Retina (tissue), 1 donor: ENCODE results near the gene ADAMTS9.

Experiments used
- DNase-seq: peaks from one replicate; pipeline ENCODE4 v3.0.0-alpha.2; 2016

Gene ADAMTS9

GRCh38 chr3:64617610-64618009 is 70.2 kb downstream of the ADAMTS9 start:
- DNase-seq, result no peak

DNA sequence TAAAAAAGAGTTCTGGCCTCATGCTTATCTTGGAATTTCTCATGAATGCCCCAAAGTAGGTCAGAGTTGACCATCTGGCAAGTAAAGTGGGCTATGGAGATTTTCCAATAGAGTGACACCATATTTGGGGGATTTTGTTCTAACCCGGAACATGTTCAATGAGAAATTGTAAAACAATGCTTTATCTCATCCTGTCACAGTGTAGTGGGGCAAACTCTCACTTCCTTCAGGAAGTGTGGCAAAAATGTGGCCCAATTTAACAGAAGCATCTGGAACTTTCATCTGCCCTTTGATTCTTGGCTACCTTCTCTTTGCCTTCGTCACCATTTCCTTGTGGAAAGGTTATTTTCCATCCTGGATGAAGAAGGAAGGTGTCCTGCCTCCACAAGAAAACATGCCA is 70.8 kb downstream of the ADAMTS9 start:
- DNase-seq, result no peak

- peak; percentile 13 for DNase-seq
Observed at GRCh38 chr3:64612916-64613526, 74.8 kb downstream of the ADAMTS9 start.

GRCh38 chr3:64612082-64612860 is 75.5 kb downstream of the ADAMTS9 start:
- peak; percentile 15 for DNase-seq

DNA sequence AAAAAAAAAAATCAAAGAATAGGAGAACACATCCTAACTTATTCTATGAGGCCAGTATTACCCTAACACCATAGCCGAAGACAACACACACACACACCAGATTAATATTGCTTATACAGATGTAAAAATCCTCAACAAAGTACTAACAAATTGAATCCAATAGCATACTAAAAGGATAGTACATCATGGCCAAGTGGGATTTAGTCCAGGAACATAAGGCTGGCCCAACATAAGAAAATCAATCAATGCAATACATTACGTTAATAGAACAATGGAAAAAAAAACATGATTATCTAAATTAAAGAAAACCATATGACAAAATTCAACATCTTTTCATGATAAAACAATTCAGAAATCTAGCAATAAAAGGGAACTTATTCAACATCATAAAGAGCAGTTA is 79.1 kb downstream of the ADAMTS9 start:
- no peak for DNase-seq

- DNase-seq, result no peak
Observed at GRCh38 chr3:64607032-64607551, 80.7 kb downstream of the ADAMTS9 start.

GRCh38 chr3:64604313-64604712 is 83.5 kb downstream of the ADAMTS9 start:
- no peak for DNase-seq

- DNase-seq, result no peak
Observed at GRCh38 chr3:64601824-64602223, 86.0 kb downstream of the ADAMTS9 start.

GRCh38 chr3:64600246-64600950 is 87.4 kb downstream of the ADAMTS9 start:
- peak; percentile 19 for DNase-seq

- peak; percentile 14 for DNase-seq
Observed at GRCh38 chr3:64599651-64600050, 88.1 kb downstream of the ADAMTS9 start.

DNA sequence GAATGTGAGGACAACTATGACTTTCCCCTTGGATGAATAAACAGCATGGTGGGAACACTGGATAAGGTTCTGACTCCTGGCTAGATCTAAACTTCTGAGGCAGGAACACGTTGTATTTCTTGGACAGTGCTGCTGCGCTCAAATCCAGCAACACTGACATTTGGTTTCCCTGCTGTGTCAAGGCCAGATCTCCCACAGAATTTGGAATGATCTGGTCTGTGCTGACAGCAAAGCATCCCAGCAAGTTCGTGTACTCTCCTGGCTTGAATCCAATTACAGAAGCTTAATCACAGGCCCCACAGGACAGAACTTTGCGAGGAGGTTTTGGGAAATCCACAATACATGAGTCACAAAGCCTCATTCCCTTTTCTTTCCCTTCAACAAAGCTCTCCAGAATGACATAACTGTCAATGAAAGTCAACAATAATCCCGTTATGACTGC is 92.5 kb downstream of the ADAMTS9 start:
- no peak for DNase-seq

DNA sequence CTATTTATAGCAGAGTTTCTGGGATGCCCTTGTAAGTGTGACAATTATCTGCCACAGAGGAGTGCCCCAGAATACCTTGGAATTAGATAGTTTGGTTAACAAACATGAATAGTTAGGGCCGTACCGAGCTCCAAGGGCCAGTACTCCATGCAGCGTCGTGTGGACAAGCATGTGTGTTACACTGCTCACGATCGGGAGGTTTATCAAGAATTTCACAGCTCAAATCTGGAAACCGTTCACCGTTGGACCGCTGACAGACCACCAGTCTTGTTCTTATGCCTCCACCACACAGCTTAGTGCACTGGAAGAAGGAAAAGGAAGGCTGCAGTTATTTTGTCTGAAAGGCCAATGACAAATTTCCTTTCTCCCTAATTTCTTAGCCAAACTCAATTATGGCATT is 93.7 kb downstream of the ADAMTS9 start:
- DNase-seq, result no peak

GRCh38 chr3:64593350-64593749 is 94.5 kb downstream of the ADAMTS9 start:
- no peak for DNase-seq

DNA sequence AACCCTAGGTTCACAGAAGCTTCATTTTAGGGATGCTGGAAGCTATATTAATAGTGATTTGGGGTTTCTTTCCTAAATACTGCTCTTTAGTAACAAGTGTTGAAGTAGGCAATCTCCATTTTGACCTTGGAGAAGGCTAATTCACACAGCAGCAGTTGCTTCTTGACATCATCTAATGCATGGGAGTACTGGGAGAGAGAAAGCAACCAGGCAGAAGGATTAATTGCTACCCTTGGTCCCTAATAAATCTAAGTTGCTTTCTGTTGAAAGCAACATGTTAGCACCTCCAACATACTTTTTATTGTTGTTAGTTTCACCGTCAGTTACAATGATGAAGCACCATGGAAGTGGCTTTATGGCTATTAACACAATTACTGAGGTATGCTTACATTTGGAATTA is 96.2 kb downstream of the ADAMTS9 start:
- DNase-seq, result no peak

- DNase-seq, result no peak
Observed at GRCh38 chr3:64588380-64588779, 99.4 kb downstream of the ADAMTS9 start.

GRCh38 chr3:64586952-64587351 is 100.8 kb downstream of the ADAMTS9 start:
- no peak for DNase-seq

- no peak for DNase-seq
Observed at GRCh38 chr3:64584179-64584578, 103.6 kb downstream of the ADAMTS9 start.

GRCh38 chr3:64578797-64579196 is 109.0 kb downstream of the ADAMTS9 start:
- no peak for DNase-seq

GRCh38 chr3:64578062-64578770 is 109.6 kb downstream of the ADAMTS9 start:
- DNase-seq, result no peak

DNA sequence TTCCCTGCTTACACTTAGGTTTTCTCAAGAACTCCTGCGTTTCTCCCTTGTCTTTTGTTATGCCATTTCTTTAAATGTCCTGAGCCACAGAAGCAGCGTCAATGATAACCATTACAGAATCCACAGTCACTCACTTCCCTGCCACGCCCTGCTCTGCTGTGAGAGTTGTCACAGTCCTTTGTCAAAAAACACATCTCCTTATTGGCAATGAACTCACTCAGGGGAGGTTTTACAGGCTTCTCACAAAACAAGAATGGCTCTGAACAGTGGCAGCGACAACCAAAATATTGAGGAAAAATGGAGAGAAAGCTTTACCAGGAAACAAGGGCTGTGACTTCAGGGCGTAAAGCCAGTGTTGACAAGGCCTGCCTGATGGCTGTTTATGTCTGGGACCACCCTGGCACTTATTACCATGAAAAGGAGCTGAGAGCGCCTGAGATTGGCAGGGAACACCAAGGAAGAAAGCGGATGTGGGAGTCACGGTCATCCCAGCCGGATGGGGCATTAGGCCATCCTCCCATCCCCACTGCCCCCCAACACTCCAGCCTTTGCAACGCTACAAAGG is 111.5 kb downstream of the ADAMTS9 start:
- no peak for DNase-seq

DNA sequence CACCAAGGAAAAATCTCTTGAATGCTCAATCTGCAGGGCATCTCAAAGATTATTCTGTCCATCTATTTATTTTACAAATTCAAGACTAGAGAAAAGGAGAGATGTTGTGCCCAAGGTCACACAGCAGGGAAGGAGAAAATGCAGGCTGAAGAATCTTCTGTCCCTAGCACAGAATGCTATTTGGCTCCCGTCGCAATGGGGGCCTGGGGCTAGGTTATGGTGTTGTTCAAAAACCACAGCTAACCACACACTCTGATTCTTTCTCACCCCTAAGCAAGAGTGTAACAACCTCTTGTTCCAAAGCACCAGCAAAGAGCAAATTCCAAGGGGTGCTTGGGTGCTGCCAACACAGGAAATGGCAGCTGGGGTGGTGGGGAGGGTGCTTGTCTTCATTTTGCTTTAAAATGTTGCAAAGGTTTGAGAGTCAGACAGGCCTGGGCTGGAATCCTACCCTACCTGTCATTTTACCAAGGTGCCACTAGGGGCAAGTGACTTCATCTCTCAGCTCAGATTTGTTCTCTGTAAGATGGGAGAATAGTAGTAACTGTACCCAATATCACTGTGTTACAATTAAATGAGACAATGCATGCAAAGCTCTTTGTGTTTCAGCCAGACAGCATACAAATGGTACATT is 112.5 kb downstream of the ADAMTS9 start:
- no peak for DNase-seq

DNA sequence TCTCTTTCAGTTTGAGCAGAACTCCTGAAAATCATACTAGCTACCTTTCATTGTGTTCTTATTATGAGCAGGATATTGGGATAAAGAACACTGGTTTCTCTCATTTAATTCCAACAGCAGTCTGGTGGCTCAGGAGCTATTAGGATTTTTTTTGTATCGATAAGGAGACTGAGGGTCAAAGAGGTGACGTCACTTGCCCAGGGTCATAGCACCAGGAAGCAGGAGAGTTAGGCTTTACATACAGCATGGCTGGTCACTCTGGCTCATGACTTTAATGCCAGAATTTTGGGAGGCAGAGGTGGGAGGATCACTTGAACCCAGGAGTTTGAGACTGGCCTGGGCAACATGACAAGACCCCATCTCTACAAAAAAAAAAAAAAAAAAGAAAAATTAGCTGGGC is 113.6 kb downstream of the ADAMTS9 start:
- DNase-seq, result no peak
